WI38 (cell line): ENCODE data around the gene SYT12.

Experiments used
- H3K4me3 ChIP-seq: 2 replicates; pipeline ENCODE4 v1.5.1; 2011; ENCODE audit warnings: low read depth, mild to moderate bottlenecking, control low read depth, low read length
- TF ChIP-seq, protein P1 (sequence below): IDR thresholded peaks from 2 replicates; pipeline ENCODE4 v1.5.1; 2012; ENCODE audit warnings: low read depth, mild to moderate bottlenecking, control low read depth, low read length

Gene SYT12

DNA sequence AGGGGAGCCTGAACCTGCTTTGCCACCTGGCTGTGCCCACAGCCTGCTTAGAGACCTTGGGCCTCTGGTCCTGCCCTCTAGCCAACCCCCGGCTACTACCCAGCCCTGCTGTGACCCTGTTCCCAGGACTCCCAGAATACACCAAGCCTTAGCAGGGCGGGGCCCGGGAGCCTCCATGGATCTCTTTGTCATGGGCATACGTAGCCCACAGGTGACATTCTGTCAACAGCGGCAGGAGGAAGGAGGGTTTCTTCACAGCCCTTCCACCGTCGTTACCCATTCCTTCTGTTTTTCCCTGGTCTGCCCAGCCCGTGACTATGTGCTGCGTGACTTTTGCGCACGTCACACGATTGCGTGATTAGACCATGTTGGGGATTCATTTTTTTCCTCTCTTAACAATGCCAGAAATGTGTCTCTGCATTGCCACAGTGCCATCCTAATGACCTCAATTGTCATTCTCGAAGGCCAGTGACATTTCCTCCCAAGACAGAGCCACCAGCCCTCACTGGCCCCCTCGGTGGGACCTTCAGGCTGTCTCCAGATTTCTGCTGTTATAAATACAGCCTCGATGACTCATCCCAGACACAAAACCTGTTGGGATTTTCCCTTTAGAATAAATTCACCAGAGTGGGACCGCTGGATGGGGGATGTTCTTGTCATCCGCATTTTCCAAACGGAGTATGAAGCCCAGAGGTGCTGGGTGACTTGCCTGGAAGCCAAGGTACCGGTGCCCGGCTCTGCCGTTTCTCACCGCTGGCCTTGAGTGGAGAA lies 9.0 kb downstream of the SYT12 start:
- TF ChIP-seq, protein P1, sequence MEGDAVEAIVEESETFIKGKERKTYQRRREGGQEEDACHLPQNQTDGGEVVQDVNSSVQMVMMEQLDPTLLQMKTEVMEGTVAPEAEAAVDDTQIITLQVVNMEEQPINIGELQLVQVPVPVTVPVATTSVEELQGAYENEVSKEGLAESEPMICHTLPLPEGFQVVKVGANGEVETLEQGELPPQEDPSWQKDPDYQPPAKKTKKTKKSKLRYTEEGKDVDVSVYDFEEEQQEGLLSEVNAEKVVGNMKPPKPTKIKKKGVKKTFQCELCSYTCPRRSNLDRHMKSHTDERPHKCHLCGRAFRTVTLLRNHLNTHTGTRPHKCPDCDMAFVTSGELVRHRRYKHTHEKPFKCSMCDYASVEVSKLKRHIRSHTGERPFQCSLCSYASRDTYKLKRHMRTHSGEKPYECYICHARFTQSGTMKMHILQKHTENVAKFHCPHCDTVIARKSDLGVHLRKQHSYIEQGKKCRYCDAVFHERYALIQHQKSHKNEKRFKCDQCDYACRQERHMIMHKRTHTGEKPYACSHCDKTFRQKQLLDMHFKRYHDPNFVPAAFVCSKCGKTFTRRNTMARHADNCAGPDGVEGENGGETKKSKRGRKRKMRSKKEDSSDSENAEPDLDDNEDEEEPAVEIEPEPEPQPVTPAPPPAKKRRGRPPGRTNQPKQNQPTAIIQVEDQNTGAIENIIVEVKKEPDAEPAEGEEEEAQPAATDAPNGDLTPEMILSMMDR = no peak
- no peak overlapping the region for H3K4me3 ChIP-seq

GRCh38 chr11:67032830-67033551 lies 10.1 kb downstream of the SYT12 start:
- TF ChIP-seq, protein P1 = no peak
- no peak overlapping the region for H3K4me3 ChIP-seq

GRCh38 chr11:67033661-67034166 lies 10.8 kb downstream of the SYT12 start:
- TF ChIP-seq, protein P1 = no peak
- no peak overlapping the region for H3K4me3 ChIP-seq

GRCh38 chr11:67034350-67034749 lies 11.4 kb downstream of the SYT12 start:
- no peak overlapping the region for H3K4me3 ChIP-seq
- TF ChIP-seq, protein P1 = no peak

DNA sequence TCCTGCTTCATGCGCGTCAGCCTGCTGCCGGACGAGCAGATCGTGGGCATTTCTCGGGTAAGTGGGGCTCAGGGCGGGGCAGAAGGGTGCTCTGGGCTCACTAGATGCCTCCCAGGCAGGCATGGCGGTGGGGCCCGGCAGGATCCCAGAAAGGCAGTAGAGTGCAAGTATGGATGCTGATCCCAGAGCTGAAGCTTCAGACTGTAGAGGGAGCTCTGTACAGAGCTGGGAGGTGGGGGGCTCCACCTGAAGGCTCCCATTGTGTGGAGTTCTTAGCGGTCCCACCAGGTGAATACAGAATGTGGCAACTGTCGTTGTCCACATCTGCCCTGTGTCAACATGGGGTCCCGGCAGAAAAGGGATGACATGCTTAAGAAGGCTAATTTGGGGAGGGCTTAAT lies 17.2 kb downstream of the SYT12 start:
- TF ChIP-seq, protein P1 = no peak
- H3K4me3 ChIP-seq = no peak overlapping the region

GRCh38 chr11:67041602-67042001 lies 18.7 kb downstream of the SYT12 start:
- H3K4me3 ChIP-seq = no peak overlapping the region
- TF ChIP-seq, protein P1 = no peak
